Right lobe of liver (tissue), 6 donors: ENCODE data around the gene MAML2. TPM values are rescaled to one million over a fixed set of nuclear protein-coding genes. Genes with fewer than 3 reads are reported as not detected.

Experiments
- ATAC-seq, 4 donors: fragments of 200-7000 bp; cut with Tn5 transposase; one replicate each; pipeline ENCODE4 v1.9.1; 2020; ENCODE audit warnings: mild to moderate bottlenecking in 4 of 4, moderate library complexity in 4 of 4
- DNase-seq, 3 donors: peaks; one replicate each; pipeline ENCODE4 v3.0.0-alpha.2; 2020
- H3K27ac ChIP-seq, 3 donors: fragments of 200-600 bp; one replicate each; pipeline ENCODE4 v1.8.0; 2022
- H3K27me3 ChIP-seq, 2 donors: fragments of 200-600 bp; one replicate each; pipeline ENCODE4 v1.8.0; 2022
- H3K36me3 ChIP-seq, 4 donors: fragments of 200-600 bp; sonication (generic) in 1 of 4; one replicate each; pipeline versions ENCODE4 v1.5.1 to v1.8.0; 2017 to 2022; ENCODE audit warnings: control low read depth in 1 of 4
- H3K4me1 ChIP-seq, 4 donors: fragments of 200-600 bp; sonication (generic) in 1 of 4; one replicate each; pipeline versions ENCODE4 v1.5.1 to v1.8.0; 2017 to 2022; ENCODE audit warnings: control low read depth in 1 of 4
- H3K4me3 ChIP-seq, 3 donors: fragments of 200-600 bp; one replicate each; pipeline ENCODE4 v1.8.0; 2022
- H3K9me3 ChIP-seq, 4 donors: fragments of 200-600 bp; sonication (generic) in 1 of 4; one replicate each; pipeline versions ENCODE4 v1.5.1 to v1.8.0; 2017 to 2022; ENCODE audit warnings: control low read depth in 1 of 4
- POLR2A ChIP-seq: fragments of 450-650 bp; IDR thresholded peaks from one replicate; pipeline ENCODE4 v1.6.1; 2017; ENCODE audit warnings: antibody characterized with exemption, mild to moderate bottlenecking
- WGBS: methylation state at CpG from one replicate; pipeline ENCODE4 v1.1.6; 2018; ENCODE audit warnings: low coverage, low lambda C conversion rate; ENCODE audit not compliant: insufficient coverage; ENCODE audit errors: missing lambda C conversion rate; 5-methylcytosine and 5-hydroxymethylcytosine counted together
- intact Hi-C, 2 donors: fragments of 100-400 bp; cut with DNase I; formaldehyde crosslinking; loops; one replicate each; pipeline versions ENCODE4 v1.11.2 to v1.14.1; 2022
- total RNA-seq, 6 experiments: library from RNA; depleted of rRNA in 2 of 6; stranded (reverse); fragments of >200 nt in 2 of 6; fragmentation: NEBNext Ultra II Directional in 3 of 6; extraction: Animal tissue kit (Norgen Biotek cat#: 25700) in 3 of 6; gene quantifications; one replicate each; pipeline versions ENCODE4 v1.1.0 to v1.2.4, GENCODE V29; 2016 to 2023
- TF ChIP-seq, protein P1 (sequence below), 4 donors: fragments of 200-600 bp in 3 of 4; fragments of 450-650 bp in 1 of 4; IDR thresholded peaks; one replicate each; pipeline versions ENCODE4 v1.5.1 to v1.8.0; 2016 to 2022; ENCODE audit warnings: antibody characterized with exemption in 4 of 4, mild to moderate bottlenecking in 2 of 4
- donor health status: DM: no; HTN: yes; CAD: no.
- donor health status: DM: no; HTN: no; CAD: no.
- donor health status: DM: no; HTN: no; CAD: no.
- donor health status: DM: no; HTN: yes; CAD: no.
- donor health status: DM: no; HTN: yes; CAD: no.

Gene MAML2
- total RNA-seq, 6 experiments from 2014 or later = 0.92 to 2.3 (median 1.9) TPM

DNA sequence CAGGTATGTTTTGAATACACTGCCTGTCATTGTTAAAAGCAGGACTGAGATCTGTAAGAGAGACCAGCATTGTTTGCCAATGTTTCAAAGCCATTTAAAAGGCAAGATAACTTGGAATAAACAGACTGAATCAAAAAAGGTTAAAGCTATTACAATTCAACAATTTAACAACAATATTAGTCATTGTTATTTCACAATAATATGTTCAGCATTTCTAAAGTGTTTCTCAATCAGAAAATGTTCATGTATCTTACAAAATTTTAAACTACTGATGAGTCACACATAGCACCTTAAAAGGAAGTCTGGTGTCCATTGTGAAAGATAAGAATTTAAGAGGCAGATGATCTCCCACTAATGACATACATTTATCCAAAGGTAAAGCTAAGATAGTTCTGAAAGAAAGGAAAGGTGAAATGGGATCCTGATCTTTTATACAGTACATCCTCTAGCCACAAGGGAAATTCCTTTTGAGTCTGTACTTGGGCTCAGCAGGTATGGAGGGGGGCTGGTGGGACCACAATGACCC, 79.7 kb downstream of the MAML2 start:
- TF ChIP-seq, protein P1, sequence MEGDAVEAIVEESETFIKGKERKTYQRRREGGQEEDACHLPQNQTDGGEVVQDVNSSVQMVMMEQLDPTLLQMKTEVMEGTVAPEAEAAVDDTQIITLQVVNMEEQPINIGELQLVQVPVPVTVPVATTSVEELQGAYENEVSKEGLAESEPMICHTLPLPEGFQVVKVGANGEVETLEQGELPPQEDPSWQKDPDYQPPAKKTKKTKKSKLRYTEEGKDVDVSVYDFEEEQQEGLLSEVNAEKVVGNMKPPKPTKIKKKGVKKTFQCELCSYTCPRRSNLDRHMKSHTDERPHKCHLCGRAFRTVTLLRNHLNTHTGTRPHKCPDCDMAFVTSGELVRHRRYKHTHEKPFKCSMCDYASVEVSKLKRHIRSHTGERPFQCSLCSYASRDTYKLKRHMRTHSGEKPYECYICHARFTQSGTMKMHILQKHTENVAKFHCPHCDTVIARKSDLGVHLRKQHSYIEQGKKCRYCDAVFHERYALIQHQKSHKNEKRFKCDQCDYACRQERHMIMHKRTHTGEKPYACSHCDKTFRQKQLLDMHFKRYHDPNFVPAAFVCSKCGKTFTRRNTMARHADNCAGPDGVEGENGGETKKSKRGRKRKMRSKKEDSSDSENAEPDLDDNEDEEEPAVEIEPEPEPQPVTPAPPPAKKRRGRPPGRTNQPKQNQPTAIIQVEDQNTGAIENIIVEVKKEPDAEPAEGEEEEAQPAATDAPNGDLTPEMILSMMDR (IDR thresholded peaks at IDR 0.05) = no peak
- no peak for TF ChIP-seq POLR2A
- ATAC-seq = peak; percentile 20 to 45 (median 32)

DNA sequence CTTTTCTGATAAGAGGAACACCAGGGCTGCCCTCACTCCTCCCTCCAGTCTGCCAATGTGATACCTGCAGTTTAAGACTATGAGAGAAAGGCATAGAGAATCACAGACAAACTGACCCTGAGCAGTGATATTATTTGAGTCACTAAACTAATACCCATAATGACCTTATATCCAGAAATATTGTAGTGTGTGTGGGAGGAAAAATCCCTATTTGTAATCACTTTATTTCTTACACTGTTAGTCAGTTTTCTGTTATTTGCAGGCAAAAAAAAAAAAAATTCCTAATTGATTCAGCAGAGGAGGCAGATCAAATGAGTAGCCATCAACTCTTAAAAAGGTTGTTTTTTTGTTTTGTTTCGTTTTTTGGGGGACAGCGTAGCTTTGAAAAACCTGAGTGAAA, 82.5 kb downstream of the MAML2 start:
- intact Hi-C loops = no loop called here
- no peak for DNase-seq
- Histone ChIP-seq H3K27me3 (no peaks in the 10 kb centered on the region), H3K4me1 (peaks cover 0 to 17% (median 0%) of the 10 kb centered on the region in 4 donors), H3K9me3 (no peaks in the 10 kb centered on the region), H3K4me3 (no peak overlapping the region), H3K27ac (no peak overlapping the region), H3K36me3 (no peaks in the 10 kb centered on the region)
- TF ChIP-seq POLR2A = no peak
- TF ChIP-seq, protein P1 (IDR thresholded peaks at IDR 0.05) = no peak
- WGBS = 41% methylated on average over 2 of the region's 2 CpGs
- no peak for ATAC-seq

More for the DNA sequence above, 79.7 kb downstream of the MAML2 start:
- intact Hi-C loops = no loop called here
- H3K36me3 ChIP-seq = no peaks in the 10 kb centered on the region
- peak overlapping the region in 1 of 3 donors; percentile 19 for H3K27ac ChIP-seq
- peaks cover 0 to 3% (median 0%) of the 10 kb centered on the region in 4 donors for H3K4me1 ChIP-seq
- no peaks in the 10 kb centered on the region for H3K27me3 ChIP-seq
- H3K9me3 ChIP-seq = no peaks in the 10 kb centered on the region
- DNase-seq = no peak
- no peak overlapping the region for H3K4me3 ChIP-seq

DNA sequence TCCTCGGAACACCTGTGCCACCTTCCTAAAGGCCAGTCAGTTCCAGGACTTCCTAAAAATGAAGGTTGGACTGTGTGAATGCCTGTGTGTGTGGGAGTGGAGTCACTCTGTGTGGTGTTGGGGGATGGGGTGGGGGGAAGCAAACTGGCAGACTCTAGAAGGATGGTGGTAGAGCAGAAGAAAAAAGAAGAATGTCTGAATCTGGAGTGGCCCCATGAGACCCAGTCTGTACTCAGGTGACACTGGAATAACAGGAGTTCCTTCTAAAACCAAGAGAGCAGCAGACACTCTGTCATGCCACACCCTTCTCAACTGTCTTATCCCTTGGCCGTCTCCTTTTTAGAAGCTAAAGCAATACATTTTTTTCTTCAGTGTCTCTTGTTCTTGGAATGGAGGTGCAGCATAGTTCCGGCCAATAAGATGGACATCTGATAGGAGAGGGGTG, 82.9 kb downstream of the MAML2 start:
- H3K4me1 ChIP-seq = peaks cover 0 to 17% (median 0%) of the 10 kb centered on the region in 4 donors
- no peaks in the 10 kb centered on the region for H3K9me3 ChIP-seq
- WGBS = 68% methylated on average over 3 of the region's 3 CpGs
- H3K27me3 ChIP-seq = no peaks in the 10 kb centered on the region
- no peak overlapping the region for H3K4me3 ChIP-seq
- TF ChIP-seq, protein P1 (IDR thresholded peaks at IDR 0.05) = no peak
- no peak for TF ChIP-seq POLR2A
- ATAC-seq (no peak), DNase-seq (no peak)
- no peak overlapping the region for H3K27ac ChIP-seq
- no peaks in the 10 kb centered on the region for H3K36me3 ChIP-seq
- intact Hi-C loops = no loop called here

DNA sequence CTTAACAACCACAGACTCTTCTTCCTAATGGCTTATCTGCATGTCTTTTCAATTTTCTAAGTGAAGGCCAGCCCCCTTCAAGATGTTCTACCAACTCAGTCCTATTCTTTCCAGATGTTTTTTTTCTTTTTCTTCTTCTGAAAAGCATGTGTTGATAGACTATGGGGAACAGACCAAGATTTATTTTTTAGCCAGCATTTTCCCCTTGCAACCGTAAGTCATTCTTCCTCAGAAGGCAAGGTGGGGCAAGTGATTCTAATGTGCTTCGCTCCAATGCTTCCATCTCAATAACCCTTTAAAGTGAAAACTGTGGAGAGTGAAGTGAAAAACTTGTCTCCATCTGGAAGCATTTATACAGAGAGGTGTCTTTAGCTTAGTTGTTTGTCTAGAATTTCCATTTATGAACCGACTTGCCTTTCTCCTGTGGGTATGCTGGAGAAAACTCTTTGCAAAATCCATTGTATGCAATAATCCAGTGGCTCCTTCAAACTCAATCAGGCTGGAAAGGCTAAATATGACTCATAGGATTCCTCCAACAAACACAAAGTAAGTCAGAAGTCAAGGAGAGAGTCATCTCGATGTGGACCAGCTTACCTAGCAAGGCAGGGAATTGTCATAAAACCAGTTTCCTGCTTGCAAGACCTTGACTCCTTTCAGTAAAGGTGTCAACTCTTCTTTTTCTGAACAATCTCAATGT, 83.7 kb downstream of the MAML2 start:
- no peaks in the 10 kb centered on the region for H3K27me3 ChIP-seq
- no peaks in the 10 kb centered on the region for H3K36me3 ChIP-seq
- intact Hi-C loops = no loop called here
- DNase-seq = no peak
- H3K27ac ChIP-seq = peak overlapping the region in 1 of 3 donors; percentile 18
- WGBS = 61% methylated on average over 4 of the region's 4 CpGs
- no peaks in the 10 kb centered on the region for H3K9me3 ChIP-seq
- no peak for ATAC-seq
- TF ChIP-seq, protein P1 (IDR thresholded peaks at IDR 0.05) = no peak
- no peak for TF ChIP-seq POLR2A
- H3K4me3 ChIP-seq = no peak overlapping the region
- H3K4me1 ChIP-seq = peaks cover 0 to 17% (median 0%) of the 10 kb centered on the region in 4 donors
